ENCODE data around the gene MSI2. TPM values are rescaled to one million over a fixed set of nuclear protein-coding genes. Genes with fewer than 3 reads are reported as not detected.

MSI2 gene
- total RNA-seq, 2 experiments from 2014 or later = 131 to 164 TPM

- no peaks in the 10 kb centered on the region for H4K20me1 ChIP-seq (ENCODE audit: insufficient read depth, low read length)
- no peaks in the 10 kb centered on the region for H3K79me2 ChIP-seq (ENCODE audit: insufficient read depth, low read depth, low read length)
- H2AFZ ChIP-seq (ENCODE audit: low read length) = no peak overlapping the region
- no peaks in the 10 kb centered on the region for H3K9me3 ChIP-seq (ENCODE audit: low read length)
- ChIA-PET CTCF (ENCODE audit: unreplicated experiment) (no interaction called here), POLR2A (no interaction called here)
- TF ChIP-seq EZH2phosphoT487 (IDR thresholded peaks at IDR 0.05; ENCODE audit: borderline replicate concordance, low read depth, low read length) (no peak), CTCF (conservative IDR thresholded peaks at IDR 0.05; ENCODE audit: low read length) (no peak)
- H3K4me3 ChIP-seq (ENCODE audit: low read depth, low read length, poor library complexity, severe bottlenecking) = no peak overlapping the region
- peaks cover 21% of the 10 kb centered on the region for H3K4me1 ChIP-seq (ENCODE audit: insufficient read depth, low read length, poor library complexity, severe bottlenecking)
- DNase-seq (ENCODE audit: low spot score) = no peak
- H3K36me3 ChIP-seq (ENCODE audit: insufficient read depth, low read length) = no peaks in the 10 kb centered on the region; the same call in 1 of the 2 replicates
- BruUV-seq (replicated peaks) = no TSS peak
- H3K27ac ChIP-seq (ENCODE audit: low read depth, low read length, poor library complexity, severe bottlenecking) = no peak overlapping the region
- H3K9me2 ChIP-seq (ENCODE audit: insufficient read depth, low read length) = no peaks in the 10 kb centered on the region
- intact Hi-C loops (cut with micrococcal nuclease; ENCODE audit: unreplicated experiment) = no loop called here
- H3K4me2 ChIP-seq (ENCODE audit: low read length) = no peak overlapping the region
Observed at GRCh38 chr17:57429966-57430365, 173.6 kb downstream of the MSI2 start.

GRCh38 chr17:57431415-57431814 lies 175.1 kb downstream of the MSI2 start:
- H3K79me2 ChIP-seq (ENCODE audit: insufficient read depth, low read depth, low read length) = no peaks in the 10 kb centered on the region
- no peaks in the 10 kb centered on the region for H3K36me3 ChIP-seq (ENCODE audit: insufficient read depth, low read length)
- H3K4me2 ChIP-seq (ENCODE audit: low read length) = no peak overlapping the region
- no peak for DNase-seq (ENCODE audit: low spot score)
- no peak overlapping the region for H3K4me3 ChIP-seq (ENCODE audit: low read depth, low read length, poor library complexity, severe bottlenecking)
- TF ChIP-seq EZH2phosphoT487 (IDR thresholded peaks at IDR 0.05; ENCODE audit: borderline replicate concordance, low read depth, low read length) = no peak
- no peak for TF ChIP-seq CTCF (conservative IDR thresholded peaks at IDR 0.05; ENCODE audit: low read length)
- H3K27ac ChIP-seq (ENCODE audit: low read depth, low read length, poor library complexity, severe bottlenecking) = no peak overlapping the region
- BruUV-seq (replicated peaks) = no TSS peak
- H4K20me1 ChIP-seq (ENCODE audit: insufficient read depth, low read length) = no peaks in the 10 kb centered on the region
- CTCF ChIA-PET (ENCODE audit: unreplicated experiment) = no interaction called here
- no peaks in the 10 kb centered on the region for H3K9me2 ChIP-seq (ENCODE audit: insufficient read depth, low read length)
- intact Hi-C loops (cut with micrococcal nuclease; ENCODE audit: unreplicated experiment) = no loop called here
- peaks cover 12% of the 10 kb centered on the region for H3K4me1 ChIP-seq (ENCODE audit: insufficient read depth, low read length, poor library complexity, severe bottlenecking)
- no peaks in the 10 kb centered on the region for H3K9me3 ChIP-seq (ENCODE audit: low read length)
- H2AFZ ChIP-seq (ENCODE audit: low read length) = no peak overlapping the region
- POLR2A ChIA-PET = interaction anchor here (0.8 kb wide), 1 partner anchor 73 kb away, joined by 4 read pairs; no protein-coding TSS in a partner anchor

GRCh38 chr17:57432507-57433277 lies 176.4 kb downstream of the MSI2 start:
- Histone ChIP-seq H3K36me3 (ENCODE audit: insufficient read depth, low read length) (no peaks in the 10 kb centered on the region), H3K4me1 (ENCODE audit: insufficient read depth, low read length, poor library complexity, severe bottlenecking) (peaks cover 12% of the 10 kb centered on the region), H3K4me2 (ENCODE audit: low read length) (no peak overlapping the region), H3K4me3 (ENCODE audit: low read depth, low read length, poor library complexity, severe bottlenecking) (no peak overlapping the region), H2AFZ (ENCODE audit: low read length) (no peak overlapping the region), H4K20me1 (ENCODE audit: insufficient read depth, low read length) (no peaks in the 10 kb centered on the region), H3K9me3 (ENCODE audit: low read length) (no peaks in the 10 kb centered on the region), H3K79me2 (ENCODE audit: insufficient read depth, low read depth, low read length) (no peaks in the 10 kb centered on the region), H3K9me2 (ENCODE audit: insufficient read depth, low read length) (no peaks in the 10 kb centered on the region), H3K27ac (ENCODE audit: low read depth, low read length, poor library complexity, severe bottlenecking) (no peak overlapping the region)
- intact Hi-C loops (cut with micrococcal nuclease; ENCODE audit: unreplicated experiment) = no loop called here
- no peak for DNase-seq (ENCODE audit: low spot score)
- TF ChIP-seq CTCF (conservative IDR thresholded peaks at IDR 0.05; ENCODE audit: low read length) (no peak), EZH2phosphoT487 (IDR thresholded peaks at IDR 0.05; ENCODE audit: borderline replicate concordance, low read depth, low read length) (no peak)
- no TSS peak for BruUV-seq (replicated peaks)
- CTCF ChIA-PET (ENCODE audit: unreplicated experiment) = no interaction called here
- POLR2A ChIA-PET = interaction anchor here (0.7 to 0.8 kb wide), 2 partner anchors 68 to 75 kb away, joined by 4 read pairs; no protein-coding TSS in a partner anchor
